Endometrial microvascular endothelial cells (primary cell): Measurements from ENCODE around the gene DYDC1. TPM values are rescaled to one million over a fixed set of nuclear protein-coding genes. Genes with fewer than 3 reads are reported as not detected.
"Not testable (repeated sequence)": the region's sequence is repeated elsewhere in the genome, so short reads cannot be mapped to it uniquely, and the experiment has no call there.

Experiments
- in situ Hi-C: cut with HindIII; loops from 2 replicates; pipeline ENCODE4 v1.10.0; 2017; ENCODE audit warnings: low sequenced_read_pairs, low pct_unique_long_range_greater_than_20kb; ENCODE audit errors: inconsistent ontology term
- total RNA-seq: library from RNA; depleted of rRNA; stranded (reverse); fragments of >200 nt; gene quantifications from one replicate; pipeline ENCODE4 v1.2.3, GENCODE V29; 2015; ENCODE audit errors: inconsistent ontology term

Gene DYDC1
- total RNA-seq = not detected

GRCh38 chr10:80356563-80356988 lies at the start of gene DYDC1, which contains the start of gene DYDC2:
Gene DYDC1, minus strand, starts transcription at chr10:80356755. Its CDS starts 4,154 bp downstream, at chr10:80352601.
Gene DYDC2, plus strand, starts transcription at chr10:80356781. Its CDS starts 5,663 bp downstream, at chr10:80362444.
- in situ Hi-C loops = no loop called here

- in situ Hi-C loops = loop anchor here (25.0 kb wide), 1 partner anchor 106 kb away; no protein-coding TSS in a partner anchor
Observed at GRCh38 chr10:80406204-80406603, 49.6 kb upstream of the DYDC1 start.

GRCh38 chr10:80405626-80406025 lies 49.1 kb upstream of the DYDC1 start:
- in situ Hi-C loops = loop anchor here (25.0 kb wide), 1 partner anchor 107 kb away; no protein-coding TSS in a partner anchor

GRCh38 chr10:80405035-80405434 lies 48.5 kb upstream of the DYDC1 start:
- in situ Hi-C loops = loop anchor here (25.0 kb wide), 1 partner anchor 107 kb away; no protein-coding TSS in a partner anchor

GRCh38 chr10:80400136-80400804 lies 43.7 kb upstream of the DYDC1 start:
- in situ Hi-C loops = loop anchor here (25.0 kb wide), 1 partner anchor 112 kb away; no protein-coding TSS in a partner anchor

- in situ Hi-C loops = no loop called here
Observed at GRCh38 chr10:80397014-80397413, 40.5 kb upstream of the DYDC1 start.

GRCh38 chr10:80394358-80394916 lies 37.9 kb upstream of the DYDC1 start:
- in situ Hi-C loops = no loop called here

- in situ Hi-C loops = no loop called here
Observed at GRCh38 chr10:80392250-80392649, 35.7 kb upstream of the DYDC1 start.

- in situ Hi-C loops = no loop called here
Observed at GRCh38 chr10:80390740-80391139, 34.2 kb upstream of the DYDC1 start.

- in situ Hi-C loops = no loop called here
Observed at GRCh38 chr10:80382989-80383388, 26.4 kb upstream of the DYDC1 start.

- in situ Hi-C loops = no loop called here
Observed at GRCh38 chr10:80380185-80380584, 23.6 kb upstream of the DYDC1 start.

GRCh38 chr10:80379701-80380100 lies 23.1 kb upstream of the DYDC1 start:
- in situ Hi-C loops = no loop called here

- in situ Hi-C loops = no loop called here
Observed at GRCh38 chr10:80373502-80373901, 16.9 kb upstream of the DYDC1 start.

GRCh38 chr10:80372675-80373074 lies 16.1 kb upstream of the DYDC1 start:
- in situ Hi-C loops = no loop called here

- in situ Hi-C loops = no loop called here
Observed at GRCh38 chr10:80371467-80371866, 14.9 kb upstream of the DYDC1 start.

GRCh38 chr10:80365510-80365909 lies 9.0 kb upstream of the DYDC1 start:
- in situ Hi-C loops = no loop called here

- in situ Hi-C loops = no loop called here
Observed at GRCh38 chr10:80359644-80360043, 3.1 kb upstream of the DYDC1 start.

- in situ Hi-C loops = not testable (repeated sequence)
Observed at GRCh38 chr10:80358925-80359324, 2.4 kb upstream of the DYDC1 start.

GRCh38 chr10:80357851-80358125 lies 1.2 kb upstream of the DYDC1 start:
- in situ Hi-C loops = no loop called here

- in situ Hi-C loops = no loop called here
Observed at GRCh38 chr10:80356989-80357850, 665 bp upstream of the DYDC1 start.
